Muscle of back (tissue), 11 donors: ENCODE data around the gene ADSS2. TPM values are rescaled to one million over a fixed set of nuclear protein-coding genes. Genes with fewer than 3 reads are reported as not detected.
A peak's percentile ranks its signal among the peaks of the same experiment; 100 is the strongest.
"Not testable (repeated sequence)": the region's sequence is repeated elsewhere in the genome, so short reads cannot be mapped to it uniquely, and the experiment has no call there.

Experiments used
- DNase-seq, 3 donors: peaks; one replicate each; pipeline versions ENCODE4 v3.0.0 to v3.0.0-alpha.2; 2013
- polyA plus RNA-seq, 10 donors: library from polyadenylated mRNA; unstranded; fragments of 120-200 nt; gene quantifications; one replicate each; pipeline ENCODE4 v1.2.1, GENCODE V29; 2013; ENCODE audit not compliant: insufficient read length in 10 of 10

Gene ADSS2
- polyA plus RNA-seq, 10 donors: 17.6 to 31.0 (median 23.1) TPM

GRCh38 chr1:244367399-244368114 lies 84.2 kb downstream of the ADSS2 start:
- no peak for DNase-seq

- DNase-seq: no peak
These were observed 85.9 kb downstream of the ADSS2 start for GRCh38 chr1:244365809-244366208.

GRCh38 chr1:244365262-244365661 lies 86.4 kb downstream of the ADSS2 start:
- not testable (repeated sequence) for DNase-seq

- no peak for DNase-seq
These were observed 89.2 kb downstream of the ADSS2 start for GRCh38 chr1:244362476-244362875.

- DNase-seq: peak in 2 of 3 donors; percentile 22 to 27
These were observed 89.8 kb downstream of the ADSS2 start for GRCh38 chr1:244361764-244362473.

Other genes with a start within 250 kb of the ADSS2 start
- 1 to 10 TPM in 2 of 10 donors, under 1 TPM in 8; 0.46 to 1.4 (median 0.80) TPM for gene CATSPERE, start 9.4 kb upstream of the ADSS2 start, polyA plus RNA-seq
- gene DESI2, start 201.2 kb upstream of the ADSS2 start, polyA plus RNA-seq: 10 to 100 TPM; 42.6 to 57.2 (median 50.4) TPM